WTC11 (cell line): Measurements from ENCODE around the gene RPL35A.

Experiments
- AFF4 ChIP-seq: sonication (generic); formaldehyde crosslinking; IDR thresholded peaks from 2 replicates; pipeline ENCODE4 v1.8.1; 2023; ENCODE audit warnings: mild to moderate bottlenecking, missing genetic modification reagents, borderline replicate concordance
- ATF2 ChIP-seq: sonication (generic); formaldehyde crosslinking; IDR thresholded peaks from 2 replicates; pipeline ENCODE4 v1.8.1; 2022; ENCODE audit warnings: low read depth, missing genetic modification reagents, borderline replicate concordance
- CBFB ChIP-seq: sonication (generic); formaldehyde crosslinking; IDR thresholded peaks from 2 replicates; pipeline ENCODE4 v1.8.1; 2022; ENCODE audit warnings: mild to moderate bottlenecking, low read depth, missing genetic modification reagents
- CTCF ChIP-seq: fragments of 200-600 bp; IDR thresholded peaks from 2 replicates; pipeline ENCODE4 v1.8.0; 2022; ENCODE audit warnings: antibody characterized with exemption
- E2F5 ChIP-seq: sonication (generic); formaldehyde crosslinking; IDR thresholded peaks from 2 replicates; pipeline ENCODE4 v1.8.1; 2022; ENCODE audit warnings: mild to moderate bottlenecking, moderate library complexity, missing genetic modification reagents
- GTF2I ChIP-seq: fragments of 250-450 bp; sonication (Bioruptor Pico); conservative IDR thresholded peaks from 2 replicates; pipeline ENCODE4 v1.4.0; 2021; ENCODE audit warnings: mild to moderate bottlenecking
- HMGXB4 ChIP-seq: sonication (generic); formaldehyde crosslinking; IDR thresholded peaks from 2 replicates; pipeline ENCODE4 v1.8.1; 2023; ENCODE audit warnings: mild to moderate bottlenecking, moderate library complexity, missing genetic modification reagents
- NFYB ChIP-seq: sonication (generic); formaldehyde crosslinking; conservative IDR thresholded peaks from 2 replicates; pipeline ENCODE4 v1.8.0; 2022; ENCODE audit warnings: low read depth, missing genetic modification reagents
- SP1 ChIP-seq: sonication (generic); formaldehyde crosslinking; conservative IDR thresholded peaks from 2 replicates; pipeline ENCODE4 v1.8.1; 2022; ENCODE audit warnings: missing genetic modification reagents
- ZBTB21 ChIP-seq: sonication (generic); formaldehyde crosslinking; IDR thresholded peaks from 2 replicates; pipeline ENCODE4 v1.8.1; 2023; ENCODE audit warnings: mild to moderate bottlenecking, missing genetic modification reagents, borderline replicate concordance
- ZNF121 ChIP-seq: sonication (generic); formaldehyde crosslinking; IDR thresholded peaks from 2 replicates; pipeline ENCODE4 v1.8.0; 2023; ENCODE audit warnings: missing genetic modification reagents

GRCh38 chr3:197996855-197997254, 46.9 kb downstream of the RPL35A start:
- TF ChIP-seq ATF2 (CRISPR knock-in tag) (no peak), CTCF (no peak), GTF2I (no peak), ZBTB21 (no peak), HMGXB4 (CRISPR knock-in tag) (no peak), AFF4 (CRISPR knock-in tag) (no peak), E2F5 (CRISPR knock-in tag) (no peak), SP1 (CRISPR knock-in tag) (no peak), CBFB (no peak), ZNF121 (CRISPR knock-in tag) (no peak), NFYB (CRISPR knock-in tag) (no peak)
